Spleen (tissue), 11 donors: Measurements from ENCODE around the gene MRS2. TPM values are rescaled to one million over a fixed set of nuclear protein-coding genes. Genes with fewer than 3 reads are reported as not detected.

Experiments
- DNase-seq: peaks from one replicate; pipeline ENCODE4 v3.0.0-alpha.2; 2020
- H3K27ac ChIP-seq, 8 donors: fragments of 200-600 bp; sonication (generic) in 7 of 8; 1 replicate in 4 of 8; 2 replicates in 4 of 8; pipeline versions ENCODE4 v1.5.0 to v1.8.0; 2016 to 2021; ENCODE audit warnings: inconsistent platforms in 4 of 8, mild to moderate bottlenecking in 4 of 8, moderate library complexity in 1 of 8
- H3K27me3 ChIP-seq, 7 donors: fragments of 200-600 bp; sonication (generic) in 6 of 7; replicated peaks in 1 of 7; 1 replicate in 4 of 7; 2 replicates in 3 of 7; pipeline versions ENCODE4 v1.5.0 to v1.8.0; 2016 to 2021; ENCODE audit warnings: inconsistent platforms in 3 of 7, mild to moderate bottlenecking in 1 of 7
- H3K36me3 ChIP-seq, 6 donors: fragments of 200-600 bp; sonication (generic) in 5 of 6; 1 replicate in 4 of 6; 2 replicates in 2 of 6; pipeline versions ENCODE4 v1.5.0 to v1.8.0; 2016 to 2021; ENCODE audit warnings: inconsistent platforms in 2 of 6
- H3K4me1 ChIP-seq, 6 donors: fragments of 200-600 bp; sonication (generic) in 5 of 6; 1 replicate in 3 of 6; 2 replicates in 3 of 6; pipeline versions ENCODE4 v1.5.0 to v1.8.0; 2016 to 2021; ENCODE audit warnings: inconsistent platforms in 3 of 6
- H3K4me3 ChIP-seq, 8 donors: fragments of 200-600 bp; sonication (generic) in 7 of 8; 1 replicate in 4 of 8; 2 replicates in 4 of 8; pipeline versions ENCODE4 v1.5.0 to v1.8.0; 2016 to 2021; ENCODE audit warnings: inconsistent platforms in 4 of 8, mild to moderate bottlenecking in 4 of 8, moderate library complexity in 2 of 8
- H3K9me3 ChIP-seq, 8 donors: fragments of 200-600 bp; sonication (generic) in 7 of 8; 1 replicate in 4 of 8; 2 replicates in 4 of 8; pipeline versions ENCODE4 v1.5.0 to v1.8.0; 2016 to 2021; ENCODE audit warnings: inconsistent platforms in 4 of 8
- POLR2A ChIP-seq, 3 donors: fragments of 450-650 bp; IDR thresholded peaks; one replicate each; pipeline ENCODE4 v1.5.1; 2017; ENCODE audit warnings: antibody characterized with exemption in 3 of 3, mild to moderate bottlenecking in 1 of 3
- POLR2AphosphoS5 ChIP-seq, 3 donors: sonication (generic); formaldehyde crosslinking; IDR thresholded peaks; one replicate each; pipeline ENCODE4 v1.5.1; 2017; ENCODE audit warnings: antibody characterized with exemption in 3 of 3
- WGBS, 5 donors: extraction: QIAGEN DNeasy Blood & Tissue Kit in 3 of 5; methylation state at CpG; one replicate each; pipeline versions ENCODE4 v1.1.5 to v1.1.7; 2013 to 2018; 5-methylcytosine and 5-hydroxymethylcytosine counted together
- intact Hi-C: fragments of 100-400 bp; cut with DNase I; formaldehyde crosslinking; loops from one replicate; pipeline ENCODE4 v1.15.0; 2023; ENCODE audit warnings: low total_unique reads
- polyA plus RNA-seq, 3 donors: library from polyadenylated mRNA; stranded (reverse); fragments of 200-250 nt; gene quantifications; one replicate each; pipeline ENCODE4 v1.2.1, GENCODE V29; 2013
- total RNA-seq, 7 donors: library from RNA; depleted of rRNA in 3 of 7; stranded (reverse); fragments of >200 nt in 3 of 7; fragmentation: NEBNext Ultra II Directional in 4 of 7; extraction: Animal tissue kit (Norgen Biotek cat#: 25700) in 4 of 7; gene quantifications; one replicate each; pipeline versions ENCODE4 v1.1.0 to v1.2.1, GENCODE V29; 2016 to 2021
- TF ChIP-seq, protein P1 (sequence below), 11 experiments: fragments of 200-600 bp in 7 of 11; fragments of 450-650 bp in 4 of 11; sonication (generic) in 4 of 11; IDR thresholded peaks in 8 of 11; conservative IDR thresholded peaks in 3 of 11; 1 replicate in 7 of 11; 2 replicates in 4 of 11; pipeline versions ENCODE4 v1.4.0 to v1.8.0; 2016 to 2021; ENCODE audit warnings: antibody characterized with exemption in 11 of 11, inconsistent platforms in 4 of 11, mild to moderate bottlenecking in 1 of 11
- donor health status: healthy with polysubstance abuse.
- donor health status: DM: no; HTN: no; CAD: no; lungs with moderate emphysema.
- donor health status: DM: no; HTN: no; CAD: no.
- donor health status: Bipolar disorder and iron deficiency.
- donor health status: healthy.
- donor health status: DM: no; HTN: no; CAD: no.
- donor health status: DM: yes; HTN: yes; CAD: no.

MRS2 gene
- total and polyA plus RNA-seq, 10 donors, result 10.0 to 23.7 (median 18.3) TPM

DNA sequence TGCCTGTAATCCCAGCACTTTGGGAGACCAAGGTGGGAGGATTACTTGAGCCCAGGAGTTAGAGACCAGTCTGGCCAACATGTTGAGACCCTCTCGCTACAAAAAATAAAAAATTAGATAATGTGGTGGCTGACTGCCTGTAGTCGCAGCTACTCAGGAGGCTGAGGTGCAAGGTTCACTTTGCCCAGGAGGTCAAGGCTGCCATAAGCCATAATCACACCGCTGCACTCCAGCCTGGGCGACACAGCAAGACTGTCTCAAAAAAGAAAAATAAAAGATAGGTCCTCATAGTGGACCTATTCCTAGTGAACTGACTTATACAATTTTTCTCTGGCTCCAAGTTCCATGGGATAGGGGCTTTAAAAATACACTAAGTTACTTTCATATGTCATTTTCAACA is 41.9 kb downstream of the MRS2 start:
- H3K4me3 ChIP-seq, result no peak overlapping the region
- intact Hi-C loops, result no loop called here
- WGBS, 5 donors, result 71 to 96% (median 88%) methylated on average over 4 of the region's 4 CpGs
- H3K9me3 ChIP-seq, result no peaks in the 10 kb centered on the region
- peak overlapping the region in 1 of 8 donors; percentile 67 for H3K27ac ChIP-seq
- no peak for DNase-seq
- no peak for TF ChIP-seq POLR2AphosphoS5 (IDR thresholded peaks at IDR 0.05)
- TF ChIP-seq, protein P1, sequence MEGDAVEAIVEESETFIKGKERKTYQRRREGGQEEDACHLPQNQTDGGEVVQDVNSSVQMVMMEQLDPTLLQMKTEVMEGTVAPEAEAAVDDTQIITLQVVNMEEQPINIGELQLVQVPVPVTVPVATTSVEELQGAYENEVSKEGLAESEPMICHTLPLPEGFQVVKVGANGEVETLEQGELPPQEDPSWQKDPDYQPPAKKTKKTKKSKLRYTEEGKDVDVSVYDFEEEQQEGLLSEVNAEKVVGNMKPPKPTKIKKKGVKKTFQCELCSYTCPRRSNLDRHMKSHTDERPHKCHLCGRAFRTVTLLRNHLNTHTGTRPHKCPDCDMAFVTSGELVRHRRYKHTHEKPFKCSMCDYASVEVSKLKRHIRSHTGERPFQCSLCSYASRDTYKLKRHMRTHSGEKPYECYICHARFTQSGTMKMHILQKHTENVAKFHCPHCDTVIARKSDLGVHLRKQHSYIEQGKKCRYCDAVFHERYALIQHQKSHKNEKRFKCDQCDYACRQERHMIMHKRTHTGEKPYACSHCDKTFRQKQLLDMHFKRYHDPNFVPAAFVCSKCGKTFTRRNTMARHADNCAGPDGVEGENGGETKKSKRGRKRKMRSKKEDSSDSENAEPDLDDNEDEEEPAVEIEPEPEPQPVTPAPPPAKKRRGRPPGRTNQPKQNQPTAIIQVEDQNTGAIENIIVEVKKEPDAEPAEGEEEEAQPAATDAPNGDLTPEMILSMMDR (IDR thresholded peaks at IDR 0.05 in 8 of 11, conservative IDR thresholded peaks at IDR 0.05 in 3 of 11), result no peak
- TF ChIP-seq POLR2A (IDR thresholded peaks at IDR 0.05), result no peak
- no peaks in the 10 kb centered on the region for H3K27me3 ChIP-seq
- H3K36me3 ChIP-seq, result no peaks in the 10 kb centered on the region
- H3K4me1 ChIP-seq, result no peaks in the 10 kb centered on the region

DNA sequence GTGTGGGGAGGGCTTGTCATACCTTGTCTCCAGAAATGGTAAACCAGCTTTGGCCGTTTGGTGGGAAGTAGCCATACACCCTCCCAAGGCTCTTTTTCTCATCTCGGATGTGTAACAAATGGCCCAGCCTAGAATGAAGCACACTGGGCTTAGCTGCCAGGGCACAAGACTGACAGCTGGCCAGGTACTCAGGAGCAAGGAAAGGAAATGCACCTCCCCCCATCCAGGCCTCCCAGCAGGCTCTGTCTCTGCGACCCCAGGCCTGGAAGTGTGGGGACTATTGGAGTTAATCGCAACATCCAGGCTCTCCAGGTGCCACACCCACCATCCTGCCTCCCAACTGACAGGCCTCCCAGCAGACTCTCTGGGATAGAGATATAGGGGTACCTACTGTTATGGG is 43.0 kb downstream of the MRS2 start:
- 58 to 84% (median 70%) methylated on average over 4 of the region's 4 CpGs for WGBS, 5 donors
- no peaks in the 10 kb centered on the region for H3K36me3 ChIP-seq
- TF ChIP-seq POLR2A (IDR thresholded peaks at IDR 0.05) (no peak), POLR2AphosphoS5 (IDR thresholded peaks at IDR 0.05) (no peak)
- TF ChIP-seq, protein P1 (IDR thresholded peaks at IDR 0.05 in 8 of 11, conservative IDR thresholded peaks at IDR 0.05 in 3 of 11), result no peak
- intact Hi-C loops, result no loop called here
- no peaks in the 10 kb centered on the region for H3K4me1 ChIP-seq
- no peaks in the 10 kb centered on the region for H3K27me3 ChIP-seq
- H3K9me3 ChIP-seq, result no peaks in the 10 kb centered on the region
- no peak overlapping the region for H3K4me3 ChIP-seq
- DNase-seq, result no peak
- peak overlapping the region in 3 of 8 donors; percentile 18 to 67 (median 24) for H3K27ac ChIP-seq

DNA sequence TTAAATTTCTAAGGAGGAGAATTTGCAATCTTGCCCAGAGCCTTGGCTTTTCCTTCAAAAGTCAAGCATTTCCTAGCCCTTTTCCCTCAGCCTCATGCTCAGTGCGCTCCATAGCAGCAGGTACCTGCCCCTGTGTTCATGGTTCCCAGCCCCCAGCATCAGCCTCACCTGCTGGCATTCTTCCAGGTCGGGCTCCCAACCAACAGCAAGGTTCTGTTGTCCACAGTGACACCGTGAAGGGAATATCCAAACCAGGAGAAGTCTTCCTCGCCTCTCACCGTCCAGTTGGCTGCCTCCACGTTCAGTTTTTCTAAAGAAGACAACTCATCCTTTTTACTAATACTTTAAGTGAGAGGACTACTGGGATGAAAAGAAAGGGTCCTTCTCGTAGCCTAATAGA is 43.9 kb downstream of the MRS2 start:
- H3K4me1 ChIP-seq, result no peaks in the 10 kb centered on the region
- H3K9me3 ChIP-seq, result no peaks in the 10 kb centered on the region
- no peak overlapping the region for H3K4me3 ChIP-seq
- TF ChIP-seq POLR2AphosphoS5 (IDR thresholded peaks at IDR 0.05) (no peak), POLR2A (IDR thresholded peaks at IDR 0.05) (no peak)
- TF ChIP-seq, protein P1 (IDR thresholded peaks at IDR 0.05 in 8 of 11, conservative IDR thresholded peaks at IDR 0.05 in 3 of 11), result no peak
- H3K27me3 ChIP-seq, result no peaks in the 10 kb centered on the region
- H3K27ac ChIP-seq, result peak overlapping the region in 1 of 8 donors; percentile 67
- intact Hi-C loops, result no loop called here
- WGBS, 5 donors, result 90 to 92% (median 92%) methylated on average over 7 of the region's 7 CpGs
- no peak for DNase-seq
- H3K36me3 ChIP-seq, result no peaks in the 10 kb centered on the region

DNA sequence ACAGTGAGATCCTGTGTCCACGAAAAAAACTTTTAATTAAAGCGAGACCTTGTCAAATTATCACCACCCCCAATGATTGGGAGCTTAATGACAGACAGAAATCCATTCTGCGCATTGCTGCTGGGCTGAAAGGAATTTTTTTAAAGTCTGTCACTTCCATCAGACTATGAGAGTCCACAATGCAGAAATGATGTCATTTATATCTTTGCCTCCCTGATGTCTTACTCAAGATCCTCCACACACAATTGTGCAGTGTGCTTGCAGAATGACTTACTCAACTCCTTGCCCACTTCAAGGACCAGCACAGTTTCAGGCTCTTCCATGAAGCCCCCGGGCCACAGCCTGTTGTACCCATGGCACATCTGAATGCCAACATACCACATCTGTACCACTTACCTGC is 45.7 kb downstream of the MRS2 start:
- no peak overlapping the region for H3K4me3 ChIP-seq
- no peaks in the 10 kb centered on the region for H3K27me3 ChIP-seq
- WGBS, 5 donors, result 60 to 81% (median 66%) methylated on average over 4 of the region's 4 CpGs
- no peaks in the 10 kb centered on the region for H3K9me3 ChIP-seq
- H3K4me1 ChIP-seq, result no peaks in the 10 kb centered on the region
- H3K36me3 ChIP-seq, result no peaks in the 10 kb centered on the region
- H3K27ac ChIP-seq, result peak overlapping the region in 3 of 8 donors; percentile 58 to 80 (median 63)
- no peak for DNase-seq
- intact Hi-C loops, result no loop called here
- no peak for TF ChIP-seq POLR2AphosphoS5 (IDR thresholded peaks at IDR 0.05)
- TF ChIP-seq, protein P1 (IDR thresholded peaks at IDR 0.05 in 8 of 11, conservative IDR thresholded peaks at IDR 0.05 in 3 of 11), result no peak
- TF ChIP-seq POLR2A (IDR thresholded peaks at IDR 0.05), result no peak
